ENCODE results near the gene TRIM9.

The TRIM9 gene

GRCh38 chr14:51069055-51069454 lies 25.9 kb downstream of the TRIM9 start:
- no peak for TF ChIP-seq CTCF (IDR thresholded peaks at IDR 0.05)

GRCh38 chr14:51068268-51068667 lies 26.6 kb downstream of the TRIM9 start:
- no peak for TF ChIP-seq CTCF (IDR thresholded peaks at IDR 0.05)

- no peak for TF ChIP-seq CTCF (IDR thresholded peaks at IDR 0.05)
Observed at GRCh38 chr14:51067295-51067694, 27.6 kb downstream of the TRIM9 start.

- no peak for TF ChIP-seq CTCF (IDR thresholded peaks at IDR 0.05)
Observed at GRCh38 chr14:51066576-51066975, 28.3 kb downstream of the TRIM9 start.

GRCh38 chr14:51059032-51059431 lies 35.9 kb downstream of the TRIM9 start:
- no peak for TF ChIP-seq CTCF (IDR thresholded peaks at IDR 0.05)

- no peak for TF ChIP-seq CTCF (IDR thresholded peaks at IDR 0.05)
Observed at GRCh38 chr14:51058382-51058781, 36.5 kb downstream of the TRIM9 start.

- TF ChIP-seq CTCF (IDR thresholded peaks at IDR 0.05) = no peak
Observed at GRCh38 chr14:51056421-51056820, 38.5 kb downstream of the TRIM9 start.

GRCh38 chr14:51053157-51053556 lies 41.7 kb downstream of the TRIM9 start:
- TF ChIP-seq CTCF (IDR thresholded peaks at IDR 0.05) = no peak

All from LNCAP (cell line).